DMS53 treated with DMSO at 0.1 percent for 48 hours (cell line): ENCODE results near the gene FOXP1.

ENCODE experiments used
- DNase-seq: peaks from one replicate; lab custom pipeline; 2025; ENCODE audit not compliant: unreplicated experiment; lab: John Stamatoyannopoulos, UW

The FOXP1 gene

GRCh38 chr3:71067977-71068654, 515.4 kb downstream of the FOXP1 start:
- no peak for DNase-seq

GRCh38 chr3:71066849-71067261, 516.7 kb downstream of the FOXP1 start:
- no peak for DNase-seq

DNA sequence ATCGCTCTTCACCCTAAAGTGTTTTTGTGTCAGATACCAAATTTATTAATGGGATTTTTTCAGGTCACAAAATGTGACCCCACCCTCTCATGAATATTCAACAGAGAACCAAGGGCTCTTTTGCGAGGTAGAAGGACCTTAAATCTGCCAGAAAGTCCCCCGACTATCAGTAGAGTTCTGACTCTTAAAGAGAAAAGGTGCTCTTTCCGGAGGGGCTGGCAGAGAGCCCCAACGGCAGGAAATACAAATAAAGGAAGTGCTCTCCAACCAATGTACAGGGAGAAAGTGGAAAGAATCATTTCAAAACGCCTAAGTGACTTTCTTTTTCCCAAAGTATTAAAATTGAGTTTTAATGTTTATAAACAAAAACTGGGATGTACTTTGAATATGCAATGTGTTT, 517.2 kb downstream of the FOXP1 start:
- DNase-seq, result no peak

DNA sequence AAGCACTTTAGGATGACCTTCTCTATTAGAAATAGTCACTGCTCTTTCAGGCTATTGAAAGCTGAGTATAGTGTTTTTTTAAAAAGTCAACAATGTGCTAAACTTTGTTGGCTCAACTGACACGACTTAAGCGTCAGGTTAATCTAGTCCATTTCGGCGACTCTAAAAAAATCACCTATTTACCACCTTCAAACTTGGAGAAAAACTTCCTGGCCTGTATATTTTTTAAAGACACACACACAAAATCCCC, 517.8 kb downstream of the FOXP1 start:
- no peak for DNase-seq

- DNase-seq, result no peak
Observed at GRCh38 chr3:71064956-71065763, 518.4 kb downstream of the FOXP1 start.

DNA sequence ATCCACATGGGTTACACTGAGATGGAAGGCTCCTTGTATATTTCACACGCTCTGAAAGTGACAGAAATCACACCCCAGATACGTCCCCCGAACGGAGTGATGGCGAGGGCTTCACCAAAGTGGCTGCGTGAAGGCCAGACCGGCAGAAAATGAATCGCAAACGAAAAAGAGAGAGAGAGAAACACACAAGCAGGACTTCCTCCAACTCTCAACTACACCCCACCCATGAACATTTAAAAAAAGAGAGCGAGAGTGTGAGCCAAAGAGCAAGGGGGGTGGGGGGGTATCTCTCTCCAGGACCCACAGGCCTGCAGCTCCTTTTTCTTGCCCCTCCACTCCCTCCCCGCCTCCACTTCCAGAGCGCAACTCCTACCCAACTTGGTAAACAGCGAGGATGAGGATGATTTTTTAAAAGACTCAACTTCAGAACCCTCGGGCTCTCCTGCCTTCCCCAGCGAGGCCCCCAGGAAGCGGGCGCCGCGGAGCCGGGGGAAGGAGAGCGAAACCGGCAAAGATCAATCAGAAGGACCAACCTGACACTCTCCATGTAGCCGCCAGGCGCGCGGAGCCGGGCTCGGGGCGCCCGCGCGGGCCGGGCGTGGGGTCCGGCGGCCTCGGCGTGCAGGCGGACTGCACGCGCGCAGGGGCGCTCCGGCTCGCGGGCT, 519.1 kb downstream of the FOXP1 start:
- DNase-seq, result no peak

- no peak for DNase-seq
Observed at GRCh38 chr3:71063773-71064290, 519.7 kb downstream of the FOXP1 start.

DNA sequence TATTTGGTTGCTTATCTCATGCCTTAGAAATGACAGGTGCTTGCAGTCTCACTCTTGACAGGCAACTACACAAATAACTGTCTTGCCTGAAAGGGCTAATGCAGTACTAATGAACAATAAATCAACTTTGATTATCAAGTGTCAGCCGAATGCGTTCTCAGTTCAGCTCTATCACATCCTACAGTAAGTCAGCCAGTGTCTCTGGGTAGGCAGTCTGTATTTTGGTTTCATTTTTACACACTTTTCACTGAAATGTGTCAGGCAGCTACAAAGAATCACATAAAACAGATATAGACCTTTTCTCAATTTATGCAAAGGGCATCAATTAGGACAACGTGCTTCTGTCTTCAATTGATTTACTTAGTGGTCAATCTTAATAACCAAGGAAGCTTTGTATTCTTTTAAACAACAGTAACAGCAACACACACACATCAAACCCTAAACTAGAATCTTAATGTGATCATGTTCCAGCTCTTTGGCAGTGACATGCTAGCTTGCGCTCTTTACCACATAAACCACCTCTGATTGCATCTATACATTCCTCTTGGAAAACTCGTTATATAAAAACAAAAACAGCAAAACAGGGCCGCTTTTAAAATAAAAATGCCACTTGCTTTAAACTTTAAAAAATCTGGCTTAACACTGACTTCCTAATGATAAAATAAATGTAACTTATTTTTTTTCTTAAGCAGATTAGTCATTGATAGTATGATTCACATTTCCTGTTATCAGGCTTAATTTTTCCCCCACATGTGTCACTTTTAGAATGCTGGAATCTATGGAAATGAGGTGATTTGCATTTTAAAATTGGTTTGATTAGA, 520.4 kb downstream of the FOXP1 start:
- no peak for DNase-seq

GRCh38 chr3:71062037-71062932, 521.2 kb downstream of the FOXP1 start:
- DNase-seq, result no peak

GRCh38 chr3:71061581-71061980, 521.9 kb downstream of the FOXP1 start:
- DNase-seq, result no peak

DNA sequence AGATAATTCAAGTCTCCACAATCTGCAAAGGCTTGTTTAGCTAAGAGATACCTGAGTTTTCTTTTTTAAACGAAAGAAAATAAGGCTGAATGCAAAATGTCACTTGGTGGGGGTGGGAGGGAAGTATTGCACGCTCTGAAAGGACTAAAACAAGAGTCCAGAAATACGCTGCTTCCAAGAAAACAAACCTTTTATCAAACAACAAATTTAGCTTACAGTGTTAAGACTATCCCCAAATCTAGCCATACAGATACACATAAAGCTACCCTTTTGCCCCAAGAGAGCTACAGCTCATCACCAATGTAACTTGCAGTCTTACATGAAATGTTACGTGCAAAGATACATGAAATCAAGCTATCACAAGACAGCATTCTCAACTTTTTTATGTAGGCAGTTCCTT, 522.5 kb downstream of the FOXP1 start:
- no peak for DNase-seq

GRCh38 chr3:71060536-71060935, 523.0 kb downstream of the FOXP1 start:
- no peak for DNase-seq

DNA sequence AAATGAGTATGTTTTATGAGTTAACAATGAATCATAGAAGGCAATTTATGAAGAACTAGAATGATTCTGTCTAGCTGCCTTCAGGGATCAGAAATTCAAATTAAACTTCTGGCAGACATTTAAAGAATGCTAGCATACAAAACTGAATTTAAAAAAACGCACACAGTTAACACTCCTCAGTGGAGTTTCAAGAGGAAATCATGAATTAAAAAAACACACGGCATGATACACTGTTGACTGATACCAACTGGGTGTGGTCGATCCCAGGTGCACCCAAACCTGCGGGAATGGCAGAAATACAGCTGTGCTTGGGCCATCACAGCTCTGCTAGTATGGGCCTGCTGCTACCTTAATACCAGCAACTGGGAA, 526.0 kb downstream of the FOXP1 start:
- no peak for DNase-seq

- no peak for DNase-seq
Observed at GRCh38 chr3:71056327-71056726, 527.2 kb downstream of the FOXP1 start.

DNA sequence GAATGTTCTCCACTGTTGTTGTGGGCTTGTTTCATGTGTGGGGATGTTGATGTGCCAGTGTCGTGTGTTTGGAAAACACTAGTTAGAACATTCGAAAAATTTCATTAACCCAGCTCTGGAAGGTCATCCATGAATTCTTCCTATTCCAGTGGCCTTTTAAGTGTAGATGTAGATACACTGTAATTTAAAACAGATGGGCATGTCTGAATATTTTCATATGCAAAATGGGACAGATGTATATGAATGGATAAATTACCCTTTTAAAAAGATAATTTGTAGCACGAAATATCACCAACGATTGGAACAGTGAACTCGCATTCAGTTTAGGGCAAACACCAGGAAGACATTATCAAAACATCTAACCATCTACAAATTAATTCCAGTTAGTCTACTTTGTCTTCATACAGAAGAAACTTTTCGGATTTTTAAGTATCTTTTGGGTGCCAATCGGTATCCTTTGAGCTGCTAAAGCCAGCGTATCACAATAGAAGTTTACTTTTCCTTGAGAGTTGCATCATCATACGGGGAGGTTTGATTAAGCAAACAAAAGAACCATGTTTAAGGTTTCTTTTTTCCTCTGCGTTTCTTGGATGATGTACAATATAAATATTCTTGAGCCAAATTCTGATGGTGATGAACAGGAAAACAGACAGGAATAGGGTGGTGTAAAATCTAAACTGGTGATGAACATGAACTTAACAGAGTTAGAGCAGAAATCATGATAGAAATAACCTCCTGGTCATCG, 528.1 kb downstream of the FOXP1 start:
- no peak for DNase-seq

- DNase-seq, result no peak
Observed at GRCh38 chr3:71054312-71054711, 529.2 kb downstream of the FOXP1 start.

- DNase-seq, result no peak
Observed at GRCh38 chr3:71053495-71053894, 530.0 kb downstream of the FOXP1 start.

GRCh38 chr3:71052716-71053115, 530.8 kb downstream of the FOXP1 start:
- DNase-seq, result no peak

DNA sequence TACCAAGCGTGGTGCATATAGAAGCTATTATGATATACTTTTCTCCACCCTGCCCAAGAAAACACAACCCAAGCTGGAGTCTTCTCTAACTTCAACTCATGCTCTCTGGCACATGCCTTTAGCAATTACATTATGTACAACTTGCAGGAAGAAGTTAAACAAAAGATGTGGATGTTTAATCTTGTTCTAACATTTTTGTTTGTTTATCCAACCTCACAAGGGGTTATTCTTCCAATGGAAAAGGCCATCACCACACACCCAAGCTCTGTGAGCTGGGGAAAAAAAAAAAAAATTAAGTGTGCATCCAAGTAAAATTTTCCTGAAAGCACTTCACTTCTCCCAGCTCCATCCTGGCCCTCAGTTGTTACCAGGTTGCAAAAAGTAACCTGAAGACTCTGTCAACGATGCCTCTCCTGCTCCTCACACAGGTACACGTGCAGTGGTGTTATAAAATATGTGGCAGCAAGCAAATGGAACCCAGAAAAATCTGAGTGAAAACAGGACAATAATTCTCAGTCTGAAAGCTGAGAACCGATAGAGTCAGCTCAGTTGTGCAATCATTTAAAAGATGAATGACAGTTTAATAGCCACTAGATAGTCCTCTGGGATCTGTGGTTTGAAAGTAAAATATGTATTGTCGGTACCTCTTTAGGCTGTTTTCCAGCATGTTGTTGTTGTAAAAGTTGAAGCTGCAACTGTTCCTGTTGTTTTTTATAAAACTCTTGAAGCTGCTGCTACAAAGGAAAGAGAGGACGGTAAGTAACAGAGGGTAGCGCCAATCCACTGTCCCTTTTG, 531.4 kb downstream of the FOXP1 start:
- no peak for DNase-seq
